ENCODE results near the gene FGD3. TPM values are rescaled to one million over a fixed set of nuclear protein-coding genes. Genes with fewer than 3 reads are reported as not detected.

Gene FGD3
- total and polyA plus RNA-seq, 4 donors: 1.6 to 6.2 (median 3.6) TPM

DNA sequence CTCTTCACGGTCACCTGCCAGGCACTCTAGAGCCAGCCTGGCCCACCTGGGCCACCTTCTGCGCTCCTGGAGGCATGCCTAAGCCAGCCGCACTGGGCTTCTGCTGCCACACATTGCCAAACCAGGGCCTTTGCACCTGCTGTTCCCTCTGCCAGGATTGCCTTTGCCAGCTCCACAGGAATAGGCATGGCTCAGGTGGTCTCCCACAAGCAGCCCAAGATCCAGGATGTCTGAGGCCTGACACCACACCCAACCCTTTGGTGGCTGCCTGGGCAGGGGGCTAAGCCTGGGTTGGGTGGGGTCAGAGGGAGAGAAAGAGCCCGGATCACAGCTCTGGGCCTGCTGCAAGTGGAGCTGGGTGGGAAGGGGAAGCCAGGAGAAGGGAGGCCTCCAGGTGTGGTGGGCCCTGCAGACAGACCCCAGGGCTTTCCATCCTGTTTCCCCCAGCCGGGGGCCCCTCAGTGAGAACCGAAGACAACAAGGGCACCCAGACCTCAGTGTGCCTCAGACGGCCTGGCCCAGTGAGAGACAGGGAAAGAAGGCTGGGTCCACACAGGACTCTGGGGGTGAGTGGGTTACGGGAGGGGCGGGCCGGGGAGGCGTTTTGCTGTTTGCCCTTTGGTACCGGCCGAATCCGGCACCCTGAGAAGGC is 110.5 kb downstream of the FGD3 start:
- peaks cover 9 to 40% (median 30%) of the 10 kb centered on the region in 4 donors for H3K4me1 ChIP-seq (ENCODE audit: control insufficient read depth in 4 of 4, insufficient read depth in 4 of 4, low read length in 3 of 4)
- peak overlapping the region in 1 of 2 donors; percentile 4 for H3K27ac ChIP-seq (ENCODE audit: low read depth in 1 of 2, low read length in 2 of 2)
- no peak for DNase-seq (ENCODE audit: low spot score)
- no peaks in the 10 kb centered on the region for H3K36me3 ChIP-seq (ENCODE audit: control insufficient read depth in 4 of 4, insufficient read depth in 3 of 4, low read depth in 1 of 4, low read length in 3 of 4)
- TF ChIP-seq, protein P1, sequence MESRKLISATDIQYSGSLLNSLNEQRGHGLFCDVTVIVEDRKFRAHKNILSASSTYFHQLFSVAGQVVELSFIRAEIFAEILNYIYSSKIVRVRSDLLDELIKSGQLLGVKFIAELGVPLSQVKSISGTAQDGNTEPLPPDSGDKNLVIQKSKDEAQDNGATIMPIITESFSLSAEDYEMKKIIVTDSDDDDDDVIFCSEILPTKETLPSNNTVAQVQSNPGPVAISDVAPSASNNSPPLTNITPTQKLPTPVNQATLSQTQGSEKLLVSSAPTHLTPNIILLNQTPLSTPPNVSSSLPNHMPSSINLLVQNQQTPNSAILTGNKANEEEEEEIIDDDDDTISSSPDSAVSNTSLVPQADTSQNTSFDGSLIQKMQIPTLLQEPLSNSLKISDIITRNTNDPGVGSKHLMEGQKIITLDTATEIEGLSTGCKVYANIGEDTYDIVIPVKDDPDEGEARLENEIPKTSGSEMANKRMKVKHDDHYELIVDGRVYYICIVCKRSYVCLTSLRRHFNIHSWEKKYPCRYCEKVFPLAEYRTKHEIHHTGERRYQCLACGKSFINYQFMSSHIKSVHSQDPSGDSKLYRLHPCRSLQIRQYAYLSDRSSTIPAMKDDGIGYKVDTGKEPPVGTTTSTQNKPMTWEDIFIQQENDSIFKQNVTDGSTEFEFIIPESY (IDR thresholded peaks at IDR 0.05): no peak
- TF ChIP-seq YY1 (IDR thresholded peaks at IDR 0.05): no peak
- TF ChIP-seq, protein P2, sequence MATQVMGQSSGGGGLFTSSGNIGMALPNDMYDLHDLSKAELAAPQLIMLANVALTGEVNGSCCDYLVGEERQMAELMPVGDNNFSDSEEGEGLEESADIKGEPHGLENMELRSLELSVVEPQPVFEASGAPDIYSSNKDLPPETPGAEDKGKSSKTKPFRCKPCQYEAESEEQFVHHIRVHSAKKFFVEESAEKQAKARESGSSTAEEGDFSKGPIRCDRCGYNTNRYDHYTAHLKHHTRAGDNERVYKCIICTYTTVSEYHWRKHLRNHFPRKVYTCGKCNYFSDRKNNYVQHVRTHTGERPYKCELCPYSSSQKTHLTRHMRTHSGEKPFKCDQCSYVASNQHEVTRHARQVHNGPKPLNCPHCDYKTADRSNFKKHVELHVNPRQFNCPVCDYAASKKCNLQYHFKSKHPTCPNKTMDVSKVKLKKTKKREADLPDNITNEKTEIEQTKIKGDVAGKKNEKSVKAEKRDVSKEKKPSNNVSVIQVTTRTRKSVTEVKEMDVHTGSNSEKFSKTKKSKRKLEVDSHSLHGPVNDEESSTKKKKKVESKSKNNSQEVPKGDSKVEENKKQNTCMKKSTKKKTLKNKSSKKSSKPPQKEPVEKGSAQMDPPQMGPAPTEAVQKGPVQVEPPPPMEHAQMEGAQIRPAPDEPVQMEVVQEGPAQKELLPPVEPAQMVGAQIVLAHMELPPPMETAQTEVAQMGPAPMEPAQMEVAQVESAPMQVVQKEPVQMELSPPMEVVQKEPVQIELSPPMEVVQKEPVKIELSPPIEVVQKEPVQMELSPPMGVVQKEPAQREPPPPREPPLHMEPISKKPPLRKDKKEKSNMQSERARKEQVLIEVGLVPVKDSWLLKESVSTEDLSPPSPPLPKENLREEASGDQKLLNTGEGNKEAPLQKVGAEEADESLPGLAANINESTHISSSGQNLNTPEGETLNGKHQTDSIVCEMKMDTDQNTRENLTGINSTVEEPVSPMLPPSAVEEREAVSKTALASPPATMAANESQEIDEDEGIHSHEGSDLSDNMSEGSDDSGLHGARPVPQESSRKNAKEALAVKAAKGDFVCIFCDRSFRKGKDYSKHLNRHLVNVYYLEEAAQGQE (IDR thresholded peaks at IDR 0.05): no peak
- no peak for TF ChIP-seq RAD21 (IDR thresholded peaks at IDR 0.05)
- TF ChIP-seq HNF4G (IDR thresholded peaks at IDR 0.05): no peak
- TF ChIP-seq, protein P3, sequence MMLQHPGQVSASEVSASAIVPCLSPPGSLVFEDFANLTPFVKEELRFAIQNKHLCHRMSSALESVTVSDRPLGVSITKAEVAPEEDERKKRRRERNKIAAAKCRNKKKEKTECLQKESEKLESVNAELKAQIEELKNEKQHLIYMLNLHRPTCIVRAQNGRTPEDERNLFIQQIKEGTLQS (IDR thresholded peaks at IDR 0.05): no peak
- TF ChIP-seq, protein P4, sequence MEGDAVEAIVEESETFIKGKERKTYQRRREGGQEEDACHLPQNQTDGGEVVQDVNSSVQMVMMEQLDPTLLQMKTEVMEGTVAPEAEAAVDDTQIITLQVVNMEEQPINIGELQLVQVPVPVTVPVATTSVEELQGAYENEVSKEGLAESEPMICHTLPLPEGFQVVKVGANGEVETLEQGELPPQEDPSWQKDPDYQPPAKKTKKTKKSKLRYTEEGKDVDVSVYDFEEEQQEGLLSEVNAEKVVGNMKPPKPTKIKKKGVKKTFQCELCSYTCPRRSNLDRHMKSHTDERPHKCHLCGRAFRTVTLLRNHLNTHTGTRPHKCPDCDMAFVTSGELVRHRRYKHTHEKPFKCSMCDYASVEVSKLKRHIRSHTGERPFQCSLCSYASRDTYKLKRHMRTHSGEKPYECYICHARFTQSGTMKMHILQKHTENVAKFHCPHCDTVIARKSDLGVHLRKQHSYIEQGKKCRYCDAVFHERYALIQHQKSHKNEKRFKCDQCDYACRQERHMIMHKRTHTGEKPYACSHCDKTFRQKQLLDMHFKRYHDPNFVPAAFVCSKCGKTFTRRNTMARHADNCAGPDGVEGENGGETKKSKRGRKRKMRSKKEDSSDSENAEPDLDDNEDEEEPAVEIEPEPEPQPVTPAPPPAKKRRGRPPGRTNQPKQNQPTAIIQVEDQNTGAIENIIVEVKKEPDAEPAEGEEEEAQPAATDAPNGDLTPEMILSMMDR (IDR thresholded peaks at IDR 0.05; ENCODE audit: low read depth, low read length, missing input control): no peak
- no peak for TF ChIP-seq RXRA (IDR thresholded peaks at IDR 0.05)
- TF ChIP-seq HNF4A (conservative IDR thresholded peaks at IDR 0.05): no peak
- TF ChIP-seq SP1 (IDR thresholded peaks at IDR 0.05): no peak
- no peak for TF ChIP-seq EGR1 (IDR thresholded peaks at IDR 0.05; ENCODE audit: low read depth in 2 of 2)
- TF ChIP-seq TAF1 (conservative IDR thresholded peaks at IDR 0.05): no peak
- no peak for TF ChIP-seq JUND (IDR thresholded peaks at IDR 0.05)
- TF ChIP-seq GABPA (IDR thresholded peaks at IDR 0.05 in 1 of 2, conservative IDR thresholded peaks at IDR 0.05 in 1 of 2): no peak
- no peak for TF ChIP-seq FOXA2 (IDR thresholded peaks at IDR 0.05)
- no peak overlapping the region for H3K9ac ChIP-seq (ENCODE audit: low read depth in 1 of 2, low read length in 2 of 2)
- 58% methylated on average over 14 of the region's 14 CpGs for WGBS
- no peaks in the 10 kb centered on the region for H3K9me3 ChIP-seq (ENCODE audit: control insufficient read depth in 4 of 4, low read length in 3 of 4)
- no peaks in the 10 kb centered on the region for H3K27me3 ChIP-seq (ENCODE audit: control insufficient read depth in 4 of 4, insufficient read depth in 4 of 4, low read length in 3 of 4)
- H3K4me3 ChIP-seq (ENCODE audit: low read depth in 1 of 3, low read length in 3 of 3): no peak overlapping the region

All from liver (tissue), 9 donors.